ENCODE measurements around the gene ERVH48-1.
"Not testable (repeated sequence)": the region's sequence is repeated elsewhere in the genome, so short reads cannot be mapped to it uniquely, and the experiment has no call there.

- TF ChIP-seq CTCF (IDR thresholded peaks at IDR 0.05; ENCODE audit: extremely low read depth in 1 of 2, insufficient read depth in 1 of 2, low read depth in 1 of 2, low read length in 2 of 2); EZH2 (IDR thresholded peaks at IDR 0.05; ENCODE audit: borderline replicate concordance, low read depth, low read length, severe bottlenecking); POLR2A (IDR thresholded peaks at IDR 0.05; ENCODE audit: low read depth, low read length); POLR2AphosphoS5 (IDR thresholded peaks at IDR 0.05; ENCODE audit: insufficient read depth, low read depth, low read length); FOS (IDR thresholded peaks at IDR 0.05; ENCODE audit: borderline replicate concordance, insufficient read depth, low read length): not testable (repeated sequence)
These were observed 16.9 kb downstream of the ERVH48-1 start for GRCh38 chr21:42908484-42908883.
